Transverse colon (tissue), 4 donors: Measurements from ENCODE around the gene STK24. TPM values are rescaled to one million over a fixed set of nuclear protein-coding genes. Genes with fewer than 3 reads are reported as not detected.

ENCODE experiments used
- DNase-seq: peaks from one replicate; pipeline ENCODE4 v3.0.0-alpha.2; 2019
- H3K27ac ChIP-seq, 4 donors: fragments of 200-600 bp; sonication (generic); 2 replicates each; pipeline ENCODE4 v1.5.1; 2016 to 2018; ENCODE audit warnings: inconsistent platforms in 4 of 4
- H3K27me3 ChIP-seq: fragments of 200-600 bp; sonication (generic); 2 replicates; pipeline ENCODE4 v1.5.1; 2017; ENCODE audit warnings: inconsistent platforms
- H3K36me3 ChIP-seq, 4 donors: fragments of 200-600 bp; sonication (generic); 2 replicates each; pipeline ENCODE4 v1.5.1; 2017 to 2019; ENCODE audit warnings: inconsistent platforms in 4 of 4
- H3K4me1 ChIP-seq, 4 donors: fragments of 200-600 bp; sonication (generic); 2 replicates each; pipeline ENCODE4 v1.5.1; 2017 to 2020; ENCODE audit warnings: inconsistent platforms in 4 of 4
- H3K4me3 ChIP-seq, 4 donors: fragments of 200-600 bp; sonication (generic); 1 replicate in 1 of 4; 2 replicates in 3 of 4; pipeline versions ENCODE4 v1.5.1 to v1.6.1; 2017 to 2019; ENCODE audit warnings: inconsistent platforms in 4 of 4
- H3K9me3 ChIP-seq, 2 donors: fragments of 200-600 bp; sonication (generic); 2 replicates each; pipeline ENCODE4 v1.5.1; 2017 to 2019; ENCODE audit warnings: inconsistent platforms in 2 of 2
- EP300 ChIP-seq: sonication (generic); formaldehyde crosslinking; IDR thresholded peaks from one replicate; pipeline ENCODE4 v1.6.1; 2017; ENCODE audit warnings: antibody characterized with exemption, low read depth
- POLR2A ChIP-seq: fragments of 450-650 bp; IDR thresholded peaks from one replicate; pipeline ENCODE4 v1.6.1; 2016; ENCODE audit warnings: antibody characterized with exemption, mild to moderate bottlenecking, moderate library complexity
- POLR2AphosphoS5 ChIP-seq, 3 donors: sonication (generic); formaldehyde crosslinking; IDR thresholded peaks; one replicate each; pipeline ENCODE4 v1.6.1; 2016; ENCODE audit warnings: antibody characterized with exemption in 3 of 3
- WGBS, 2 donors: methylation state at CpG; one replicate each; pipeline ENCODE4 v1.1.5; 2018; ENCODE audit warnings: low coverage in 1 of 2; 5-methylcytosine and 5-hydroxymethylcytosine counted together
- in situ Hi-C, 4 donors: fragments of 200-750 bp; cut with MboI; loops; one replicate each; pipeline versions ENCODE4 v1.15.0 to v1.15.1; 2017; ENCODE audit warnings: low sequenced_read_pairs in 3 of 4, low pct_ligation_motif_present in 1 of 4, low pct_unique_long_range_greater_than_20kb in 1 of 4
- intact Hi-C: fragments of 100-400 bp; cut with DNase I; formaldehyde crosslinking; loops from one replicate; pipeline ENCODE4 v1.15.1; 2023; ENCODE audit warnings: low total_unique reads
- total RNA-seq, 4 donors: library from RNA; depleted of rRNA; stranded (reverse); fragments of >200 nt; gene quantifications; one replicate each; pipeline ENCODE4 v1.1.0, GENCODE V29; 2016
- TF ChIP-seq, protein P1 (sequence below), 5 experiments: fragments of 200-600 bp in 3 of 5; fragments of 450-650 bp in 2 of 5; sonication (generic) in 3 of 5; IDR thresholded peaks; 1 replicate in 2 of 5; 2 replicates in 3 of 5; pipeline ENCODE4 v1.5.1; 2016 to 2017; ENCODE audit warnings: antibody characterized with exemption in 5 of 5, inconsistent platforms in 3 of 5, mild to moderate bottlenecking in 2 of 5, moderate library complexity in 1 of 5

STK24 gene
- total RNA-seq, 4 donors from 2014 or later = 87.2 to 152 (median 131) TPM

DNA sequence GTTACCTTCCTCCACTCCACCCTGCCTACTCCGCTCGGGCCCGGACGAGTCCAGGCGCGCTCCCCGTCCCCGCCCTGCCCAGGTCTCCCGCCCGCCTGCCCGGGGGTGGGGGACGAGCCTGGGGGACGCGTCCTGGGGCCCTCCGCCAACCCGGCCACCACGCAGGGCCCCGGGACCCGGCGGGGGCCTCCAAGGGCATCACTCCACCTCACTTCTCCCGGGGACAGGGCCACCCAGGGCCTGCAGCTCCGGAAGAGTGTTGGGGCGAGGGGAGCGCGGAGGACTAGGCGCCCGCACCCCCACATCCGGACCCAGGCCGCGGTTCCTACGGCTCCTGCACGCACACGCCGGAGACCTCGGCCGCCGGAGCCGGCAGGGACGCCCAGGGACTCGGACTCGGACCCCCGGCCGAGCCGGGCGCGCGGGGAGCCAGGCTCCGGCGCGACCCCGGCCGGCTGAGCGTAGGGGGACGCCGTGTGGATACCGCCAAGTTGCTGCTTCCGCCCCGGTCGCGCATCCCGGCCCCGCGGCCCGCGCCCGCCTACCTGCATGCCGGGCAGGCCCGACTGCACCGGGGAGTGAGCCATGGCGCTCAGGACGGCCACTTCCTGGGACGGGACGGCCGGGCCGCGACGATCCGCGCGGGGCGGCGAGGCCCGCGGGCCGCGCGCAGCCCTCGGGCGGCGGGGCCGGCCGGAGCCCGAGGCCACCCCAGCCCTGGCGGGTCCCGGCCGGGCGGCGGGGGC, 534 bp downstream of the STK24 start:
- H3K4me3 ChIP-seq = peak overlapping the region; percentile 82 to 96 (median 82)
- peak; percentile 70 for DNase-seq
- WGBS, 2 donors = 1% methylated on average over 59 of the region's 98 CpGs; no CpG with 5 or more reads in 1 of the 2 donors
- no peaks in the 10 kb centered on the region for H3K9me3 ChIP-seq
- H3K4me1 ChIP-seq = peaks cover 25 to 54% (median 47%) of the 10 kb centered on the region in 4 donors
- TF ChIP-seq POLR2AphosphoS5 (IDR thresholded peaks at IDR 0.05) (peak in 1 of 3 donors; percentile 32), POLR2A (no peak), EP300 (no peak)
- in situ Hi-C loops (loop anchor here in 1 of 4 donors (10.0 kb wide), 1 partner anchor 82 kb away; no protein-coding TSS in a partner anchor), intact Hi-C loops (loop anchor here (5.0 kb wide), 1 partner anchor 79 kb away; no protein-coding TSS in a partner anchor)
- no peaks in the 10 kb centered on the region for H3K36me3 ChIP-seq
- H3K27ac ChIP-seq = peak overlapping the region; percentile 97 to 100 (median 100)
- no peaks in the 10 kb centered on the region for H3K27me3 ChIP-seq

DNA sequence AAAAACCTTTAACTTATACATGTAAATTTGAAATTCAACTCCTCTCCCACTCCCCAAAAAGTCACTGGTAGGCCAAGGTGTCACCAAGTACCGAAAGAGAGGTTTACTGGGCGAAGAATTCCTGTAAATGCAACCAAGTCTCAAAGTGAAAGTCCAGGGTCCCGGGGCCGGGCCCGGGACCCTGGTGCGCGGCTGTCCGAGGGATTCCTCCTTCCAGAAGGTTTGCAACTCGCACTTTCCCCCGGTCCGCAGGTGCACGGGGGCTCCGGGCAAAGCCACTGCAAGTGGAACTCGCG, 1.1 kb downstream of the STK24 start:
- intact Hi-C loops = loop anchor here (5.0 kb wide), 1 partner anchor 79 kb away; no protein-coding TSS in a partner anchor
- H3K4me1 ChIP-seq = peaks cover 26 to 57% (median 53%) of the 10 kb centered on the region in 4 donors
- WGBS, 2 donors = 0 to 1% methylated on average over 8 to 15 of the region's 15 CpGs
- H3K9me3 ChIP-seq = no peaks in the 10 kb centered on the region
- no peaks in the 10 kb centered on the region for H3K27me3 ChIP-seq
- H3K4me3 ChIP-seq = peak overlapping the region; percentile 82 to 96 (median 82)
- TF ChIP-seq, protein P1, sequence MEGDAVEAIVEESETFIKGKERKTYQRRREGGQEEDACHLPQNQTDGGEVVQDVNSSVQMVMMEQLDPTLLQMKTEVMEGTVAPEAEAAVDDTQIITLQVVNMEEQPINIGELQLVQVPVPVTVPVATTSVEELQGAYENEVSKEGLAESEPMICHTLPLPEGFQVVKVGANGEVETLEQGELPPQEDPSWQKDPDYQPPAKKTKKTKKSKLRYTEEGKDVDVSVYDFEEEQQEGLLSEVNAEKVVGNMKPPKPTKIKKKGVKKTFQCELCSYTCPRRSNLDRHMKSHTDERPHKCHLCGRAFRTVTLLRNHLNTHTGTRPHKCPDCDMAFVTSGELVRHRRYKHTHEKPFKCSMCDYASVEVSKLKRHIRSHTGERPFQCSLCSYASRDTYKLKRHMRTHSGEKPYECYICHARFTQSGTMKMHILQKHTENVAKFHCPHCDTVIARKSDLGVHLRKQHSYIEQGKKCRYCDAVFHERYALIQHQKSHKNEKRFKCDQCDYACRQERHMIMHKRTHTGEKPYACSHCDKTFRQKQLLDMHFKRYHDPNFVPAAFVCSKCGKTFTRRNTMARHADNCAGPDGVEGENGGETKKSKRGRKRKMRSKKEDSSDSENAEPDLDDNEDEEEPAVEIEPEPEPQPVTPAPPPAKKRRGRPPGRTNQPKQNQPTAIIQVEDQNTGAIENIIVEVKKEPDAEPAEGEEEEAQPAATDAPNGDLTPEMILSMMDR (IDR thresholded peaks at IDR 0.05) = no peak
- no peak for TF ChIP-seq POLR2AphosphoS5 (IDR thresholded peaks at IDR 0.05)
- TF ChIP-seq EP300 = no peak
- no peak for TF ChIP-seq POLR2A
- DNase-seq = no peak
- H3K27ac ChIP-seq = peak overlapping the region; percentile 97 to 100 (median 100)
- H3K36me3 ChIP-seq = no peaks in the 10 kb centered on the region
- in situ Hi-C loops = loop anchor here in 1 of 4 donors (10.0 kb wide), 1 partner anchor 81 kb away; no protein-coding TSS in a partner anchor

DNA sequence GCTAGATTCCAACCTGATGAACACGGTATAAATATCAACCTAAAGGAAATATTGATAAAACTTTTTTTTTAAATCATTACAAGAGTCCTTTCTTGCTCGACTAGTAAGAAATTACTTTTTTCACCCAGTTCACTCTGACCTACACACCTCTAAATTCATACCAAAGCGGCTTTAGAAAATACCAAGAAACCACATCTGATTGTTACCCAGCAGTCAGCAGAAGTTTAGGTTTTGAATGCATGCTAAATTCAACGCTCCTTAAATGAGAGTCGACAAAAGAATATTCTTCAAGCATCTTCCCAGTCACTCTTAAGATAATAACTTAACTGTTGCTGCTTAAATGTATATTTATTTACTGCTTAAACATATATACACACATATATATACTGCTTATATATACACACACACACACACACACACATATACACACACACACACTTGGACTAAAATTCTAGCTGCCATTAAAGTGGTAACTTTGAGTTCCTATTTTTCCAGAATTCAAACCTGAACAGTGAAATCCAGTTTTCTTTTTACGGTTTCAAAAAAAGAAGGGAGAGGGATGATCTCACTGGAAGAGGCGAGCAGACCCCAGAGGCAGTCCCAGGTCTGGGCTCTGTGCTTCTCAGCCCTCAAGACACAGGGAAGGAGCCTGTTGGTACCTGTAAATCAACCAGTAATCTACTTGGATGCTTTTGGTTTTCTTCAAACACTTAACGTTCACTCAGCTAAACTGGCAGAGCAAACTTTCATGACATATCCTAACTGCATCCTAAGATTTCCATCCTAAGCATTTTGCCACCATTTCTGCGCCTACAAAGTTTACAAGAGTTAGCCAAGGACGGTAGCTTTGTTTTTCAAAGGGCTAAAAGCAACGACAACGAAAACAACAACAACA, 1.7 kb downstream of the STK24 start:
- H3K4me3 ChIP-seq = peak overlapping the region; percentile 82 to 96 (median 82)
- peak overlapping the region; percentile 97 to 100 (median 100) for H3K27ac ChIP-seq
- TF ChIP-seq, protein P1 (IDR thresholded peaks at IDR 0.05) = no peak
- no peak for TF ChIP-seq POLR2AphosphoS5 (IDR thresholded peaks at IDR 0.05)
- no peak for TF ChIP-seq POLR2A
- no peak for TF ChIP-seq EP300
- intact Hi-C loops (loop anchor here (5.0 kb wide), 1 partner anchor 78 kb away; no protein-coding TSS in a partner anchor), in situ Hi-C loops (loop anchor here in 1 of 4 donors (10.0 kb wide), 1 partner anchor 80 kb away; no protein-coding TSS in a partner anchor)
- no peaks in the 10 kb centered on the region for H3K36me3 ChIP-seq
- H3K9me3 ChIP-seq = no peaks in the 10 kb centered on the region
- no peak for DNase-seq
- 17 to 19% methylated on average over 11 to 12 of the region's 12 CpGs for WGBS, 2 donors
- no peaks in the 10 kb centered on the region for H3K27me3 ChIP-seq
- peaks cover 29 to 63% (median 59%) of the 10 kb centered on the region in 4 donors for H3K4me1 ChIP-seq

DNA sequence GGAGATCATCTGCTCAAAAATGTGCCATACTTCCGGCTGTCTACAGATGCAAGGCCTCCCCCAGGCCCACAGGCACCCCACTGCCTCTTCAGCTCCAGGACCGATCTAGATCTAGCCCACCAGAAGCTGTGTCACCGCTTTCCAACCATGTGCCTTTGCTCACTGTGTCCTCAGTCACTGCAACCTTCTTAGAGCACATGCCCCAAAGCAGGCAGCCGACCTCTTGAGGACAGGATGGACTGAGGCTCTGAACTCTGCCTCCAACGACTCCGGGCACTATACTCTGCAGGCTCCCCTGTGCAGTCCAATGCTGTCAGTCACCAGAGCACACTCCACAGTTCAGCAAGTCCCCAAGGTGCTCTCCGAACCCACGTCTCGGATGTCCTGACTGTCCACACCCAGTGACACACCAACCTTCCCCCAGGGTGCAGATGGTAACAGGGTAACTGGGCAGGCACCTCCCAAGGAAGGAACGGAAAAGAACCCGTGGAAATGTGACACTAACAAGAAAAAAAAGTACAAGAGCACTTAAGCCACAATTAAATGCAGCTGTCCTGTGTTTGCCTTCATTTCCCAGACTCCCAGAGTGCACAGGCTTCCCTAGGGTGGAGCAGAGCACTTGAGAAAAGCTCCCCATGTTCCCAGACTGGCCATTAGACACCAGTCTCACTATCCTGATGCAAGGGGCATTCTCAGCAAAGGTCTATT, 4.8 kb downstream of the STK24 start:
- WGBS, 2 donors = 8 to 33% methylated on average over 2 to 11 of the region's 11 CpGs
- H3K4me3 ChIP-seq = peak overlapping the region in 1 of 4 donors; percentile 18
- in situ Hi-C loops = loop anchor here in 1 of 4 donors (10.0 kb wide), 1 partner anchor 77 kb away; no protein-coding TSS in a partner anchor
- no peaks in the 10 kb centered on the region for H3K9me3 ChIP-seq
- H3K27ac ChIP-seq = peak overlapping the region; percentile 97 to 100 (median 100)
- H3K4me1 ChIP-seq = peaks cover 35 to 81% (median 70%) of the 10 kb centered on the region in 4 donors
- peak; percentile 73 for DNase-seq
- TF ChIP-seq, protein P1 (IDR thresholded peaks at IDR 0.05) = no peak
- TF ChIP-seq POLR2A (peak; percentile 63), EP300 (no peak), POLR2AphosphoS5 (IDR thresholded peaks at IDR 0.05) (peak in 2 of 3 donors; percentile 29 to 48)
- no peaks in the 10 kb centered on the region for H3K27me3 ChIP-seq
- intact Hi-C loops = no loop called here
- no peaks in the 10 kb centered on the region for H3K36me3 ChIP-seq
